ENCODE results near the gene TRERF1. TPM values are rescaled to one million over a fixed set of nuclear protein-coding genes. Genes with fewer than 3 reads are reported as not detected.

Gene TRERF1
- total RNA-seq, 4 donors from 2014 or later: 14.7 to 22.0 (median 19.0) TPM

DNA sequence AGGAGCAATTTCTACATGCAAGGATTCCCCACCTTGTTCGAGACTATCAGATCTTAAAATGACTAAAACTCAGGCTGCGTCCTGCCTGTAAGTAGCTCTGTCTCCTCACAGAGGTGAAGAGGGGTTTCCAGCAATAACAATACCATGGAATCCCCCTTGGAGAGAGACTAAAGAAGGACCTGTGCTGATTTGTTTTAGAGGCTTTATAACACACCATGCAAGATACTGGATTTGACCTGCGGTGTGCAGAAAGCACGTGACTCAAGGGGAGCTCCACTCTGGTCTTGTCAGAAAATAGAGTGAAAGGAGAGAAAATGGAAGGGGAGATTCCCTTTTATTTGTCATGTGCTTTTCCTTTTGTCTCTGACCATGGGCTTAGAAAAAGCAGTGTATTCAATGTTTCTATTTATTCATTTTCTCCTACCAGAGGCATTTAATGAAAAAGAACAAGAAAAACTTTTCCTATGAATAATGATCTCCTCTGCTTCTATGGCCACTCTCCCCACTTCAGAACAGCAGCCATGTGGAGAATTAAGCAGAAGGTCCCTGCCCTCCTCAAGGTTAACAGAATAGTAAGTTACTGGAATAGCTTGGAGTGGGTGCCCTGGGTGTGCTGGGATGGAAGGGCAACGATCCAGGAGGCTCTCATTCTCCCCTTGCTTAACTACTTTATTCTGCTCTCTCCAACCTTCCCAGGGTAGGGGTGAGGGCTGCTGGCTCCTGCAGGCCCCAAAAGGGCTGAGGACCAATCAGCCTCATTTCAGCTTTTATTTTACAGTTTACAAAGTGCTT lies 214.8 kb downstream of the TRERF1 start:
- H3K27ac ChIP-seq: no peak overlapping the region
- TF ChIP-seq, protein P1, sequence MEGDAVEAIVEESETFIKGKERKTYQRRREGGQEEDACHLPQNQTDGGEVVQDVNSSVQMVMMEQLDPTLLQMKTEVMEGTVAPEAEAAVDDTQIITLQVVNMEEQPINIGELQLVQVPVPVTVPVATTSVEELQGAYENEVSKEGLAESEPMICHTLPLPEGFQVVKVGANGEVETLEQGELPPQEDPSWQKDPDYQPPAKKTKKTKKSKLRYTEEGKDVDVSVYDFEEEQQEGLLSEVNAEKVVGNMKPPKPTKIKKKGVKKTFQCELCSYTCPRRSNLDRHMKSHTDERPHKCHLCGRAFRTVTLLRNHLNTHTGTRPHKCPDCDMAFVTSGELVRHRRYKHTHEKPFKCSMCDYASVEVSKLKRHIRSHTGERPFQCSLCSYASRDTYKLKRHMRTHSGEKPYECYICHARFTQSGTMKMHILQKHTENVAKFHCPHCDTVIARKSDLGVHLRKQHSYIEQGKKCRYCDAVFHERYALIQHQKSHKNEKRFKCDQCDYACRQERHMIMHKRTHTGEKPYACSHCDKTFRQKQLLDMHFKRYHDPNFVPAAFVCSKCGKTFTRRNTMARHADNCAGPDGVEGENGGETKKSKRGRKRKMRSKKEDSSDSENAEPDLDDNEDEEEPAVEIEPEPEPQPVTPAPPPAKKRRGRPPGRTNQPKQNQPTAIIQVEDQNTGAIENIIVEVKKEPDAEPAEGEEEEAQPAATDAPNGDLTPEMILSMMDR (IDR thresholded peaks at IDR 0.05): no peak
- TF ChIP-seq POLR2A (IDR thresholded peaks at IDR 0.05) (no peak), POLR2AphosphoS5 (IDR thresholded peaks at IDR 0.05) (no peak), EP300 (IDR thresholded peaks at IDR 0.05) (no peak)
- no peak for DNase-seq (ENCODE audit: low spot score in 2 of 2)
- peaks cover 16% of the 10 kb centered on the region for H3K4me1 ChIP-seq
- peaks cover 36% of the 10 kb centered on the region for H3K36me3 ChIP-seq
- no peaks in the 10 kb centered on the region for H3K9me3 ChIP-seq
- no peaks in the 10 kb centered on the region for H3K27me3 ChIP-seq
- H3K4me3 ChIP-seq: no peak overlapping the region
- WGBS: 90% methylated on average over 3 of the region's 5 CpGs

DNA sequence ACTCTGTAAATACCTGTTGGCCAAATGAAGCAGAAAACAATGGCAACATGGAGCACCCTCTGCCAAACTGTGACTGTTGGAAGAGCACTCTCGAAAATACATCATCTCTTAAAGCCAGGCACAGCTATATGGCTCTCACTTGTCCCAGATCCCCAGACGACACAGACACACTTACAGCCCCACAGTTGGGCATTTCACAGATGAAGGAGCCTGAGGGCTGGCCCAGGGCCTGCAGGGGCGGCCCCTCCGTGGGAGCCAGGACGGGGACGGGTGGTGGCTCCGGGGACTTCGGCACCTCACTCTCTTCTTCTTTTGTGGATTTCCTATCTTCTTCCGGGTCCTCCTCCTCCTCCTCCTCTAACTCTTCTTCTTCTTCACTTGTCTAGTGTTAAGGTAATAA lies 215.7 kb downstream of the TRERF1 start:
- peaks cover 16% of the 10 kb centered on the region for H3K4me1 ChIP-seq
- TF ChIP-seq POLR2A (IDR thresholded peaks at IDR 0.05): no peak
- TF ChIP-seq EP300 (IDR thresholded peaks at IDR 0.05): no peak
- TF ChIP-seq POLR2AphosphoS5 (IDR thresholded peaks at IDR 0.05): no peak
- TF ChIP-seq, protein P1 (IDR thresholded peaks at IDR 0.05): no peak
- WGBS: 78% methylated on average over 9 of the region's 9 CpGs
- no peak overlapping the region for H3K27ac ChIP-seq
- H3K9me3 ChIP-seq: no peaks in the 10 kb centered on the region
- no peaks in the 10 kb centered on the region for H3K27me3 ChIP-seq
- no peak overlapping the region for H3K4me3 ChIP-seq
- H3K36me3 ChIP-seq: peaks cover 37% of the 10 kb centered on the region
- no peak for DNase-seq (ENCODE audit: low spot score in 2 of 2)

DNA sequence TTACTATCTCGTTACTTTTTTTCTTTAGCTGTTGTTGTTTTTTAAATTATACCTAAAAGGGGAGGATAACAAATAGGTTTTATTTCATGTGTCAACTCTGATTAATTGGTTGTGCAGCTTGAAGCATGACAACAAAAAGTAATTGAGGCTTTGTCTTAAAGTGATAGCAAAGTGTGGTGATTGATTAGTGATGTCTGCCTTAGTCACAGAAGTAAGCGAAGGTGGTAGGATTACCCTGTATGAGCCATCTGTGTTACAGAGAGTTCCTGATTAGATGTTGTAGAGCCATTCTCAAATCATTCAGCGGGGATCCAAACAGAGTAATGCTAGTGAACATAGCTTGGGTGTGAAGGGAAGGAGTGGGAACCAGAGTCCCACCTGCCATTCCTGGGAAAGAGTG lies 219.7 kb downstream of the TRERF1 start:
- H3K4me3 ChIP-seq: no peak overlapping the region
- H3K4me1 ChIP-seq: peaks cover 6% of the 10 kb centered on the region
- no peak for DNase-seq (ENCODE audit: low spot score in 2 of 2)
- H3K27ac ChIP-seq: no peak overlapping the region
- H3K36me3 ChIP-seq: peaks cover 54% of the 10 kb centered on the region
- no peaks in the 10 kb centered on the region for H3K27me3 ChIP-seq
- WGBS: 92% methylated on average over 3 of the region's 3 CpGs
- H3K9me3 ChIP-seq: no peaks in the 10 kb centered on the region
- TF ChIP-seq POLR2AphosphoS5 (IDR thresholded peaks at IDR 0.05) (no peak), POLR2A (IDR thresholded peaks at IDR 0.05) (no peak), EP300 (IDR thresholded peaks at IDR 0.05) (no peak)
- TF ChIP-seq, protein P1 (IDR thresholded peaks at IDR 0.05): no peak

DNA sequence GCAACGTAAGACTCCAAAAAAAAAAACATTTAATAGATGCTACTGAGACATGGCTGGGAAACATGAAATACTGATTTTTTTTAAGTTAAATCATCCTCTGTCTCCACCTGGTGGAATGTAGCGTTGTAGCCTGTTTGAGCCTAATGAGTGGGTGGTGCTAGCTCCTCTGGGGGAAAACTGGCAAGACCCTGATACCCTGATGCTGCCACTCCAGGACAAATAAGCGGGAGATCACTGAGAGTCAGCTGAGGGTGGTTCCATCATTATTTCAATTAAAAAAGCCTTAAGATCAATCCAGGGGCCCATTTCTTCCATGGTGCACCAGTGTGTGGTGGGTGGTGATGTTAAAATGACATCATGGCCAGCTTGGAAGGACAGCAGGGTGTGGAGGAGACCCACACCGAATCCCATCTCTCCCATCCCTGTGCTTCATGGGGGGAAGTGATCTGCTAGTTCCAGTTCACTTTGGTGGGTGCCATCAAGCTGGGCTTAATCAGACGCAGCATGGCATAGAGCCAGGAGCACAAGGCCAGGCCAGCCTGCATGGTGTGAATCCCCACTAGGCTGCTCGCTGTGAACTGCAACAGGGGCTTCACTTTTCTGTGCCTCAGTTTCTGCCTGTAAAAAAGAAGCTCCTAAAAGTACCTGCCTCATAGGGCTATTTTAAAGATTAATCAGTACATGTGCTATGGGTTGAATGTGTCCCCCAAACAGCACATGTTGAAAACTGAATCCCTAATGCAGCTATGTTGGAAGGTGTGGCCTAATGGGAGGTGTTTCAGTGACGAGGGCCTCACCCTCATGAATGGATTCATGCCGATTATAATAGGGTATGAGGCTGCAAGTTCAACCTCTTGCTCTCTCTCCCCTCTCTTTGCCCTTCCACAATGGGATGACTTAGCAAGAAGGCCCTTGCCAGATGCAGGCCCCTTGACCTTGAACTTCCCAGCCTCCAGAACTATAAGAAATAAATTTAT lies 221.1 kb downstream of the TRERF1 start:
- 71% methylated on average over 8 of the region's 8 CpGs for WGBS
- no peak for TF ChIP-seq POLR2A (IDR thresholded peaks at IDR 0.05)
- no peak for TF ChIP-seq EP300 (IDR thresholded peaks at IDR 0.05)
- TF ChIP-seq, protein P1 (IDR thresholded peaks at IDR 0.05): no peak
- TF ChIP-seq POLR2AphosphoS5 (IDR thresholded peaks at IDR 0.05): no peak
- H3K36me3 ChIP-seq: peaks cover 42% of the 10 kb centered on the region

More for the DNA sequence above, 221.1 kb downstream of the TRERF1 start:
- no peak for DNase-seq (ENCODE audit: low spot score in 2 of 2)
- H3K9me3 ChIP-seq: no peaks in the 10 kb centered on the region
- H3K27me3 ChIP-seq: no peaks in the 10 kb centered on the region
- no peak overlapping the region for H3K4me3 ChIP-seq
- peaks cover 16% of the 10 kb centered on the region for H3K4me1 ChIP-seq
- no peak overlapping the region for H3K27ac ChIP-seq

Data from suprapubic skin (tissue), 4 donors.